Measurements from ENCODE around the gene CRYZL1. TPM values are rescaled to one million over a fixed set of nuclear protein-coding genes. Genes with fewer than 3 reads are reported as not detected.
"Not testable (repeated sequence)": the region's sequence is repeated elsewhere in the genome, so short reads cannot be mapped to it uniquely, and the experiment has no call there.

CRYZL1 gene
- total and polyA plus RNA-seq, 12 donors = 14.0 to 69.5 (median 33.4) TPM

DNA sequence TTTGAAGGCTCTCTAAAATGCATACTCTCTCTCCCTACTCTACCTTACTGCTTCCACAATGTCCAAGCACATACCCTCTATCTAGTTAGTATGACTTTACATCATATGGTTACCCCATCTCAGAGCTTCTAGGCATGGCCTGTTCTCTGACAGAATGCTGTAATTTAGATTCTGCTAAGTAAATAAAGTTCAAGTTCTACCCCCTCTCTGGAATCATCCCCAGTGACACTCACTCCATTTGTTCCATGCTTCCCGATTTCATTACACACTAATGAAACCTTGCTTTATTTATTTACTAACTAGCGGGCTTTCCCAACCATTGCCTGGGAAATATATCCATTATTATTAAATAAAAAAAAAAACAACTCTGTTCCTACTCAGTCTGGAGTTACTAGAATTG is 7.3 kb downstream of the CRYZL1 start:
- no peak overlapping the region for H3K27ac ChIP-seq
- no peak overlapping the region for H3K4me3 ChIP-seq
- TF ChIP-seq, protein P1, sequence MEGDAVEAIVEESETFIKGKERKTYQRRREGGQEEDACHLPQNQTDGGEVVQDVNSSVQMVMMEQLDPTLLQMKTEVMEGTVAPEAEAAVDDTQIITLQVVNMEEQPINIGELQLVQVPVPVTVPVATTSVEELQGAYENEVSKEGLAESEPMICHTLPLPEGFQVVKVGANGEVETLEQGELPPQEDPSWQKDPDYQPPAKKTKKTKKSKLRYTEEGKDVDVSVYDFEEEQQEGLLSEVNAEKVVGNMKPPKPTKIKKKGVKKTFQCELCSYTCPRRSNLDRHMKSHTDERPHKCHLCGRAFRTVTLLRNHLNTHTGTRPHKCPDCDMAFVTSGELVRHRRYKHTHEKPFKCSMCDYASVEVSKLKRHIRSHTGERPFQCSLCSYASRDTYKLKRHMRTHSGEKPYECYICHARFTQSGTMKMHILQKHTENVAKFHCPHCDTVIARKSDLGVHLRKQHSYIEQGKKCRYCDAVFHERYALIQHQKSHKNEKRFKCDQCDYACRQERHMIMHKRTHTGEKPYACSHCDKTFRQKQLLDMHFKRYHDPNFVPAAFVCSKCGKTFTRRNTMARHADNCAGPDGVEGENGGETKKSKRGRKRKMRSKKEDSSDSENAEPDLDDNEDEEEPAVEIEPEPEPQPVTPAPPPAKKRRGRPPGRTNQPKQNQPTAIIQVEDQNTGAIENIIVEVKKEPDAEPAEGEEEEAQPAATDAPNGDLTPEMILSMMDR (IDR thresholded peaks at IDR 0.05) = no peak
- no peak for TF ChIP-seq POLR2A (IDR thresholded peaks at IDR 0.05)
- no peaks in the 10 kb centered on the region for H3K27me3 ChIP-seq
- H3K4me1 ChIP-seq (replicated peaks in 1 of 2) = no peaks in the 10 kb centered on the region
- WGBS, 4 donors = 91 to 98% (median 95%) methylated on average over 2 of the region's 2 CpGs
- H3K9me3 ChIP-seq (replicated peaks in 1 of 3) = no peaks in the 10 kb centered on the region
- no peaks in the 10 kb centered on the region for H3K36me3 ChIP-seq (replicated peaks in 1 of 2)
- no peak for DNase-seq
- intact Hi-C loops (cut with DNase I) = no loop called here

DNA sequence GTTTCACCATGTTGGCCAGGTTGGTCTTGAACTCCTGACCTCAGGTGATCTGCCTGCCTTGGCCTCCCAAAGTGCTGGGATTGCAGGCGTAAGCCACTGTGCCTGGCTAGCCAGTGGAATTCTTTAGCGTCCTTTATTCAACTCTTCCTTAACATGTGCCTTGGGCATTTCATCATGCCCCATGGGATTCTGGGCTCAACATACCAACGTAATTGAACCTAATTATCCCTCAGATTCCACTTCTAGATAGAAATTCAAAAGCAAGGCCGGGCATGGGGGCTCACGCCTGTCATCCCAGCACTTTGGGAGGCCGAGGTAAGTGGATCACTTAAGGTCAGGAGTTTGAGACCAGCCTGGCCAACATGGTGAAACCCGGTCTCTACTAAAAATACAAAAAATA is 15.4 kb downstream of the CRYZL1 start:
- H3K4me1 ChIP-seq (replicated peaks in 1 of 2); H3K27me3 ChIP-seq; DNase-seq; H3K9me3 ChIP-seq (replicated peaks in 1 of 3); intact Hi-C loops (cut with DNase I); H3K27ac ChIP-seq; H3K4me3 ChIP-seq: not testable (repeated sequence)
- WGBS, 4 donors = 92 to 97% (median 95%) methylated on average over 7 of the region's 7 CpGs
- H3K36me3 ChIP-seq (replicated peaks in 1 of 2) = peaks cover 0 to 27% of the 10 kb centered on the region in 2 donors

DNA sequence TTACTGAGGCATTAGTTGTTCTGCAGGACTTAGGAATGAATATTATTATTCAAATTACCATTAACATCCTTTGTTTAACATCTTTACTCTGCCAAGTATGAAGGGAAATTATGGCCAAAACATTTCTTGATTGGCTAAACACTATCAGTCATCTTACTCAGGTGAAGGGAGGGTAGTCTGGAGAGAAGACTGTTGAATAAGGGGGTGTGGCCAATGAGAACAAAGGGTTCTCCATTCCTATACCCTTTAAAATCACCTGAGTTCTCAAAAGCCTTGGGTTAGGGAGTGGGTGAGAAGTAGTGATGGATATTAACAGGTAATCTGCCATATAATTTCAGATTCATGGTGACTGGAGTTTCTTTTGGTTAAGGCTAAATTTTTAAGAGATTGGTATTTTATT is 19.3 kb downstream of the CRYZL1 start:
- no peaks in the 10 kb centered on the region for H3K4me1 ChIP-seq (replicated peaks in 1 of 2)
- no peak overlapping the region for H3K27ac ChIP-seq
- H3K9me3 ChIP-seq (replicated peaks in 1 of 3) = no peaks in the 10 kb centered on the region
- H3K36me3 ChIP-seq (replicated peaks in 1 of 2) = peaks cover 0 to 33% of the 10 kb centered on the region in 2 donors
- H3K4me3 ChIP-seq = no peak overlapping the region
- no peaks in the 10 kb centered on the region for H3K27me3 ChIP-seq
- no peak for TF ChIP-seq POLR2A (IDR thresholded peaks at IDR 0.05)
- TF ChIP-seq, protein P1 (IDR thresholded peaks at IDR 0.05) = no peak
- intact Hi-C loops (cut with DNase I) = no loop called here
- DNase-seq = no peak

DNA sequence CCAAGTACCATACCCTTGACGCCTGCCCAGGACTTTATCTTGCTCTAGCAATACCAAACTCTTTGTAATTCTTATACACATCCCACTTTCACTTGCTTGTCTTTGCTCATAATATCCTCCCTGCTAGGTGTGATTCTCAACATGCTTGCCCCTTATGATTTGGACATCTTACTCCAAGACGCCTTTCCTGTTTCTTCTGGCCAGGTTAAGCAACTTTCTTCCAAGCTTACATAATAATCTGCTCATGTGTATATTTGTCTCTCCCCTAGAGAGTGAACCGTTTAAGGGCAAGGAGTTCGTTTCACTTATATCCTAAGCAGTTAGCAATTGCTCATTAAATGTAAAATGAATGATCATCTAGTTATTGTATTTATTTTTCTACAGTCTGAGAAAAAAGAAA is 21.8 kb downstream of the CRYZL1 start:
- Histone ChIP-seq H3K4me3 (no peak overlapping the region), H3K27me3 (no peaks in the 10 kb centered on the region), H3K36me3 (replicated peaks in 1 of 2) (peaks cover 0 to 40% of the 10 kb centered on the region in 2 donors), H3K9me3 (replicated peaks in 1 of 3) (no peaks in the 10 kb centered on the region), H3K4me1 (replicated peaks in 1 of 2) (no peaks in the 10 kb centered on the region), H3K27ac (no peak overlapping the region)
- TF ChIP-seq POLR2A (IDR thresholded peaks at IDR 0.05) = no peak
- TF ChIP-seq, protein P1 (IDR thresholded peaks at IDR 0.05) = no peak
- intact Hi-C loops (cut with DNase I) = no loop called here
- no peak for DNase-seq
- 85 to 95% (median 93%) methylated on average over 4 of the region's 4 CpGs for WGBS, 4 donors

DNA sequence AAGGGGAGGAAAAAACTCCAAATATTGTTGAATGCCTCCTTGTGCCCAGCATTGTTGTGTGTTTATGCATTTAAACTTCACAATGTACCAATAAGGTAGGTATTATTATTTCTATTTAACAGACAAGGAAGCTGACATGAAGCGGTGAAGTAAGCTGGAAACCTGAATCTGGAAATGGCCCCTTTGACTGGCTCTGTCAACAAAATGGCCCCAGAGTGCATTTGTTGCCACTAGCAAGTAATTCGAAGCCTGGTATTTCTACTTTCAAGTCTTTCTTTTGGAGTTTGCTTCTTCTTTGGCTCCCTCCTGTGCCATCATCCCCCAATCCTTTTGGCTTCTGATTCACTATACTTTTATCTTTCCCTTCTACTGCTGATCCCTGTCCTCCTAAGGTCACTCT is 23.1 kb downstream of the CRYZL1 start:
- no peaks in the 10 kb centered on the region for H3K4me1 ChIP-seq (replicated peaks in 1 of 2)
- H3K36me3 ChIP-seq (replicated peaks in 1 of 2) = peaks cover 0 to 35% of the 10 kb centered on the region in 2 donors
- H3K9me3 ChIP-seq (replicated peaks in 1 of 3) = no peaks in the 10 kb centered on the region
- intact Hi-C loops (cut with DNase I) = no loop called here
- no peaks in the 10 kb centered on the region for H3K27me3 ChIP-seq
- no peak overlapping the region for H3K4me3 ChIP-seq
- H3K27ac ChIP-seq = no peak overlapping the region
- WGBS, 4 donors = 96 to 98% (median 96%) methylated on average over 2 of the region's 2 CpGs
- no peak for DNase-seq
- TF ChIP-seq, protein P1 (IDR thresholded peaks at IDR 0.05) = no peak
- TF ChIP-seq POLR2A (IDR thresholded peaks at IDR 0.05) = no peak

DNA sequence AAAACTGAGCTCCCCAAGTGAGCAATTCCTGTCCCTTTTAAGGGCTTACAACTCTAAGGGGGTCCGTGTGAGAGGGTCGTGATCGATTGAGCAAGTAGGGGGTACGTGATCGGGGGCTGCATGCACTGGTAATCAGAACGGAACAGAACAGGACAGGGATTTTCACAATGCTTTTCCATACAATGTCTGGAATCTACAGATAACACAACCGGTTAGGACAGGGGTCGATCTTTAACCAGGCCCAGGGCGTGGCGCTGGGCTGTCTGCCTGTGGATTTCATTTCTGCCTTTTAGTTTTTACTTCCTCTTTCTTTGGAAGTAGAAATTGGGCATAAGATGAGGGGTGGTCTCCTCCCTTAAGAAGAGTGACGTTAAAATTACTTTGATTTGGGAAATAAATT is 24.0 kb downstream of the CRYZL1 start:
- H3K4me1 ChIP-seq (replicated peaks in 1 of 2); H3K27me3 ChIP-seq; H3K27ac ChIP-seq; intact Hi-C loops (cut with DNase I); H3K4me3 ChIP-seq; DNase-seq; H3K9me3 ChIP-seq (replicated peaks in 1 of 3): not testable (repeated sequence)
- WGBS, 4 donors = 83 to 98% (median 92%) methylated on average over 11 of the region's 11 CpGs
- H3K36me3 ChIP-seq (replicated peaks in 1 of 2) = peaks cover 0 to 37% of the 10 kb centered on the region in 2 donors
